Measurements from ENCODE around the gene BCL11A. TPM values are rescaled to one million over a fixed set of nuclear protein-coding genes. Genes with fewer than 3 reads are reported as not detected.

Gene BCL11A
- polyA plus RNA-seq, 1 donor from 2014 or later = 44.0 TPM

DNA sequence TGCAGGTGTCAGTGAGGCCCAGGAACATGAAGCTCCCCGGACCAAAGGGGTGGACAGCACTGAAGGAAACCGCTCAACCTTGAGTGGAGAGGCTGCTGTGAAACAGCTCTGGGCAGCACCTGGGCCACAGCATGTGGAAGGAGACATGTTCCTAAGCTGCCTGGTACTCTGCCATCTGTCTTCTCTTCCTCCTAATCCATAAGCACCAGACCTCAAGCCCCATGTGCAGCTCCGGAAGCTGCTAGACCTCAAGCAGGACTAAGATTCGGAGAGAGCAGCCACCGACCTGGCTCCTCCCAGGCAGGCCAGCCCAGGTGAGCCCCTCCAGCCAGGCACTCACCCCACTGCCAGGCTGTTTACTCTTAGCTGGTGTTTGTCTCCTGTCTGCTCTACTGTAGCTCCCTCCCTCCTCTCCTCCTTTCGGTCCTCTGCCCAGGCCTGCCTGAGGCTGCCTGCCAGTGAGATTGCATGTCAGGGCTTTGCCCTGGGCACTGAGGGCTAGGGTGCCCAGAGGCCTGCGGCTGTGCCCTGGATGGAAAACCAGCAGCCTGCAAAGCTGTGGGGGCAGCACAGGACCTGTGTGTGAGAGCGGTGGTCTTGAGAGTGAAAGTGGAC is 53.7 kb downstream of the BCL11A start:
- Histone ChIP-seq H3K9ac (ENCODE audit: low read length) (no peak overlapping the region), H3K9me2 (ENCODE audit: insufficient read depth, low read length) (no peaks in the 10 kb centered on the region), H4K20me1 (ENCODE audit: insufficient read depth) (no peaks in the 10 kb centered on the region), H3K36me3 (ENCODE audit: insufficient read depth, low read length) (no peaks in the 10 kb centered on the region), H3K4me3 (ENCODE audit: low read length) (no peak overlapping the region), H3K4me2 (ENCODE audit: low read length) (no peak overlapping the region), H3K27me3 (ENCODE audit: insufficient read depth, low read depth, low read length) (no peaks in the 10 kb centered on the region), H3K79me2 (replicated peaks; ENCODE audit: insufficient read depth, low read length) (peaks cover 92% of the 10 kb centered on the region), H3K9me3 (ENCODE audit: low read length) (no peaks in the 10 kb centered on the region), H3F3A (ENCODE audit: insufficient read depth, low read length, poor library complexity, severe bottlenecking) (no peaks in the 10 kb centered on the region), H3K27ac (ENCODE audit: low read length) (no peak overlapping the region), H2AFZ (ENCODE audit: low read depth, low read length) (no peak overlapping the region)
- TF ChIP-seq POLR2AphosphoS5 (IDR thresholded peaks at IDR 0.05) (no peak), EZH2 (IDR thresholded peaks at IDR 0.05; ENCODE audit: borderline replicate concordance, insufficient read depth, low read length, poor library complexity, severe bottlenecking) (no peak), EP300 (conservative IDR thresholded peaks at IDR 0.05; ENCODE audit: poor library complexity, severe bottlenecking) (no peak), TAF1 (IDR thresholded peaks at IDR 0.05; ENCODE audit: low read depth) (no peak), MXI1 (conservative IDR thresholded peaks at IDR 0.05; ENCODE audit: poor library complexity, severe bottlenecking) (no peak), RAD21 (conservative IDR thresholded peaks at IDR 0.05) (no peak), SMC3 (conservative IDR thresholded peaks at IDR 0.05; ENCODE audit: poor library complexity) (no peak)
- TF ChIP-seq, protein P1, sequence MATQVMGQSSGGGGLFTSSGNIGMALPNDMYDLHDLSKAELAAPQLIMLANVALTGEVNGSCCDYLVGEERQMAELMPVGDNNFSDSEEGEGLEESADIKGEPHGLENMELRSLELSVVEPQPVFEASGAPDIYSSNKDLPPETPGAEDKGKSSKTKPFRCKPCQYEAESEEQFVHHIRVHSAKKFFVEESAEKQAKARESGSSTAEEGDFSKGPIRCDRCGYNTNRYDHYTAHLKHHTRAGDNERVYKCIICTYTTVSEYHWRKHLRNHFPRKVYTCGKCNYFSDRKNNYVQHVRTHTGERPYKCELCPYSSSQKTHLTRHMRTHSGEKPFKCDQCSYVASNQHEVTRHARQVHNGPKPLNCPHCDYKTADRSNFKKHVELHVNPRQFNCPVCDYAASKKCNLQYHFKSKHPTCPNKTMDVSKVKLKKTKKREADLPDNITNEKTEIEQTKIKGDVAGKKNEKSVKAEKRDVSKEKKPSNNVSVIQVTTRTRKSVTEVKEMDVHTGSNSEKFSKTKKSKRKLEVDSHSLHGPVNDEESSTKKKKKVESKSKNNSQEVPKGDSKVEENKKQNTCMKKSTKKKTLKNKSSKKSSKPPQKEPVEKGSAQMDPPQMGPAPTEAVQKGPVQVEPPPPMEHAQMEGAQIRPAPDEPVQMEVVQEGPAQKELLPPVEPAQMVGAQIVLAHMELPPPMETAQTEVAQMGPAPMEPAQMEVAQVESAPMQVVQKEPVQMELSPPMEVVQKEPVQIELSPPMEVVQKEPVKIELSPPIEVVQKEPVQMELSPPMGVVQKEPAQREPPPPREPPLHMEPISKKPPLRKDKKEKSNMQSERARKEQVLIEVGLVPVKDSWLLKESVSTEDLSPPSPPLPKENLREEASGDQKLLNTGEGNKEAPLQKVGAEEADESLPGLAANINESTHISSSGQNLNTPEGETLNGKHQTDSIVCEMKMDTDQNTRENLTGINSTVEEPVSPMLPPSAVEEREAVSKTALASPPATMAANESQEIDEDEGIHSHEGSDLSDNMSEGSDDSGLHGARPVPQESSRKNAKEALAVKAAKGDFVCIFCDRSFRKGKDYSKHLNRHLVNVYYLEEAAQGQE (IDR thresholded peaks at IDR 0.05; ENCODE audit: borderline replicate concordance) = no peak
- TF ChIP-seq, protein P2, sequence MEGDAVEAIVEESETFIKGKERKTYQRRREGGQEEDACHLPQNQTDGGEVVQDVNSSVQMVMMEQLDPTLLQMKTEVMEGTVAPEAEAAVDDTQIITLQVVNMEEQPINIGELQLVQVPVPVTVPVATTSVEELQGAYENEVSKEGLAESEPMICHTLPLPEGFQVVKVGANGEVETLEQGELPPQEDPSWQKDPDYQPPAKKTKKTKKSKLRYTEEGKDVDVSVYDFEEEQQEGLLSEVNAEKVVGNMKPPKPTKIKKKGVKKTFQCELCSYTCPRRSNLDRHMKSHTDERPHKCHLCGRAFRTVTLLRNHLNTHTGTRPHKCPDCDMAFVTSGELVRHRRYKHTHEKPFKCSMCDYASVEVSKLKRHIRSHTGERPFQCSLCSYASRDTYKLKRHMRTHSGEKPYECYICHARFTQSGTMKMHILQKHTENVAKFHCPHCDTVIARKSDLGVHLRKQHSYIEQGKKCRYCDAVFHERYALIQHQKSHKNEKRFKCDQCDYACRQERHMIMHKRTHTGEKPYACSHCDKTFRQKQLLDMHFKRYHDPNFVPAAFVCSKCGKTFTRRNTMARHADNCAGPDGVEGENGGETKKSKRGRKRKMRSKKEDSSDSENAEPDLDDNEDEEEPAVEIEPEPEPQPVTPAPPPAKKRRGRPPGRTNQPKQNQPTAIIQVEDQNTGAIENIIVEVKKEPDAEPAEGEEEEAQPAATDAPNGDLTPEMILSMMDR (IDR thresholded peaks at IDR 0.05; ENCODE audit: poor library complexity, severe bottlenecking) = no peak

DNA sequence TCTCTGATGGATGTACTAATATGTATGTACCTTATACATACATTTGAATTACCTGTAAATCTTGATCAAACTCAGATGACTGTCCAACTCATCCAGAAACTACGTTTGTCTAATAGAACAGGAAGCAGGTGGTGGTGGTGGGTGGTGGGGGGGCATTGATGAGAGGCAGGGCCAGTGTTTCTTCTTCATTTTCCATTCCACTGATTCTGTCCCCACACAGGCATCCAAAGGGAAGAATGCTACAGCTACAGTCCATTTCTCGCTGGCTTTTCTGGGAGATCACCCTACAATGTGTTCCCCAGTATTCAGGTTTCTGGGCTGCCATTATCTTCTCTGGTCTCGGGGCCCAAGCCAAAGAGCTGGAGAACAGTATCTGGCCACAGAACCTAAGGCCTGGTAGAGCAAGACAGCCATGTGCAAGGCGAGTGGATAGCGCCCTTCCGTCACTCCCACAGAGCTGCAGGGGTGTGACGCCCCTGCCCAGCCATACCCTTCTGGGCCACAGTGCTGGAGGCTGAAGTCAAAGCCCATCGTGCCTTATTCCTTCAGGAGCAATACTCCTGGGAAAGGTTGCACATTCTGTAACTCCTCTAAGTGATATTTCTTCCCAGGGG is 54.5 kb downstream of the BCL11A start:
- Histone ChIP-seq H3K27ac (ENCODE audit: low read length) (no peak overlapping the region), H3K9ac (ENCODE audit: low read length) (no peak overlapping the region), H2AFZ (ENCODE audit: low read depth, low read length) (no peak overlapping the region), H3K79me2 (replicated peaks; ENCODE audit: insufficient read depth, low read length) (peaks cover 92% of the 10 kb centered on the region), H3K27me3 (ENCODE audit: insufficient read depth, low read depth, low read length) (no peaks in the 10 kb centered on the region), H3K4me2 (ENCODE audit: low read length) (no peak overlapping the region), H3K36me3 (ENCODE audit: insufficient read depth, low read length) (no peaks in the 10 kb centered on the region), H3K4me3 (ENCODE audit: low read length) (no peak overlapping the region), H3F3A (ENCODE audit: insufficient read depth, low read length, poor library complexity, severe bottlenecking) (no peaks in the 10 kb centered on the region), H3K9me2 (ENCODE audit: insufficient read depth, low read length) (no peaks in the 10 kb centered on the region), H4K20me1 (ENCODE audit: insufficient read depth) (no peaks in the 10 kb centered on the region), H3K9me3 (ENCODE audit: low read length) (no peaks in the 10 kb centered on the region)
- no peak for TF ChIP-seq TAF1 (IDR thresholded peaks at IDR 0.05; ENCODE audit: low read depth)
- TF ChIP-seq SMC3 (conservative IDR thresholded peaks at IDR 0.05; ENCODE audit: poor library complexity) = no peak
- TF ChIP-seq, protein P1 (IDR thresholded peaks at IDR 0.05; ENCODE audit: borderline replicate concordance) = no peak
- TF ChIP-seq EP300 (conservative IDR thresholded peaks at IDR 0.05; ENCODE audit: poor library complexity, severe bottlenecking) = no peak
- TF ChIP-seq RAD21 (conservative IDR thresholded peaks at IDR 0.05) = no peak
- no peak for TF ChIP-seq EZH2 (IDR thresholded peaks at IDR 0.05; ENCODE audit: borderline replicate concordance, insufficient read depth, low read length, poor library complexity, severe bottlenecking)
- no peak for TF ChIP-seq MXI1 (conservative IDR thresholded peaks at IDR 0.05; ENCODE audit: poor library complexity, severe bottlenecking)
- no peak for TF ChIP-seq POLR2AphosphoS5 (IDR thresholded peaks at IDR 0.05)
- TF ChIP-seq, protein P2 (IDR thresholded peaks at IDR 0.05; ENCODE audit: poor library complexity, severe bottlenecking) = no peak
